Measurements from ENCODE around the gene NELFE. TPM values are rescaled to one million over a fixed set of nuclear protein-coding genes. Genes with fewer than 3 reads are reported as not detected.

NELFE gene
- total and polyA plus RNA-seq, 2 of the 13 experiments (the other 11 are each of a cell fraction or from before 2014, with no cell fraction given), result 51.3 to 69.8 TPM

- TF ChIP-seq SOX13 (IDR thresholded peaks at IDR 0.05) (no peak), SOX13 (CRISPR knock-in tag; conservative IDR thresholded peaks at IDR 0.05 in 1 of 2, IDR thresholded peaks at IDR 0.05 in 1 of 2) (no peak), KIAA2018 (CRISPR knock-in tag; IDR thresholded peaks at IDR 0.05; ENCODE audit: borderline replicate concordance) (no peak), AHR (CRISPR knock-in tag; IDR thresholded peaks at IDR 0.05) (no peak), SKIL (CRISPR knock-in tag; IDR thresholded peaks at IDR 0.05; ENCODE audit: borderline replicate concordance) (no peak), SOX5 (CRISPR knock-in tag; IDR thresholded peaks at IDR 0.05; ENCODE audit: borderline replicate concordance) (no peak), HNRNPK (IDR thresholded peaks at IDR 0.05; ENCODE audit: low read depth, low read length, poor library complexity, severe bottlenecking) (no peak), GATAD1 (CRISPR knock-in tag; IDR thresholded peaks at IDR 0.05) (no peak), HOXA9 (CRISPR knock-in tag; IDR thresholded peaks at IDR 0.05; ENCODE audit: borderline replicate concordance) (no peak), ZNF674 (CRISPR knock-in tag; IDR thresholded peaks at IDR 0.05; ENCODE audit: low read depth) (no peak)
These were observed 20.1 kb upstream of the NELFE start (continued) for GRCh38 chr6:31978831-31979230.
